Testis (tissue), 2 donors: ENCODE results near the gene MAP3K14.

ENCODE experiments used
- CTCF ChIP-seq, 3 experiments: fragments of 450-650 bp in 2 of 3; fragments of 200-600 bp in 1 of 3; sonication (generic) in 1 of 3; IDR thresholded peaks; one replicate each; pipeline ENCODE4 v1.5.1; 2016 to 2019; ENCODE audit warnings: antibody characterized with exemption in 3 of 3, mild to moderate bottlenecking in 2 of 3, moderate library complexity in 1 of 3
- POLR2A ChIP-seq: fragments of 450-650 bp; IDR thresholded peaks from one replicate; pipeline ENCODE4 v1.6.1; 2017; ENCODE audit warnings: antibody characterized with exemption, mild to moderate bottlenecking, moderate library complexity

DNA sequence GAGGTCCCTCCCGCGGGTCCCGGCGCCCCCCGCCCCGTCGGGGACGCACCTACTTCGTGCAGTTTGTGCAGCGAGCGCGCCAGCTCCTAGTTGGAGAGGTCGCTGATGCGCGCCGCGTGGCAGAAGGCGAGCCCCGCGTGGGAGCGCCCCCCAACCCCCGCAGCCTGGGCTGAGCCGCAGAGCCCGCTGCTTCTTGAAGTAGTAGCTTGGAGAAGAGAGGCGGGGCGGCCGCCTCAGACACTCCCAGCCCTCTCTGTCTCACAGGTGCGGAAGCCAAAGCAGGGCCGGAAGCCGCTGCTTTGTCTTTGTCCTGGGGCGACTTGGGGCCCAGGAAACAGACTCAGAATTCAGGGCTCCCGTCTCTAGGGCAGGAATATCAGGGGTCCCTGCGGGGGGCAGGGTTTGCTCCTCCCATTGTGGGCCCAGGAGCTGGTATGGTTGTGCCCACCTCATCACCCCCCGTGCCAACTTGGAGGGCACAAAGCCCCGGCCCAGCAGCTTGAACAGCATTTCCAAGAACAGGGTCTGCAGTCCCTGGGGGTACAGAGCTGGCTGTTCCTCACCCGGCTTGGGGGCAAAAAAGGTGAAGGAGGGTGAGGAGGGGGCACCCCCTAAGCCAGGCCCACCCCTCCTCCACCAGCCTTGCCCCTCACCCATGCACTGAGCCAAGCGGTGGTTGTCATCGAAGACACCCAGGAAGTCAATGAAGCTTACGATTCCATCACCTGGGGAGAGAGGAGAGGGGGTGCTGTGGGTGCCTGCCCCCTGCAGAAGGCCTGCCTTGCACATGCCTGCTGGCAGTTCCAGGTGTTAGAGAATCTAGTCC lies 68.5 kb downstream of the MAP3K14 start:
- no peak for TF ChIP-seq CTCF (IDR thresholded peaks at IDR 0.05)
- TF ChIP-seq POLR2A, result no peak
